Lung microvascular endothelial cell (primary cell): ENCODE measurements around the gene LIPC. TPM values are rescaled to one million over a fixed set of nuclear protein-coding genes. Genes with fewer than 3 reads are reported as not detected.

Experiments
- DNase-seq, 2 donors: peaks; one replicate each; pipeline versions ENCODE4 v3.0.0 to v3.0.0-alpha.2; 2010; ENCODE audit warnings: low read depth in 2 of 2
- total RNA-seq: library from RNA; depleted of rRNA; stranded (reverse); fragments of >200 nt; gene quantifications from 2 replicates; pipeline ENCODE4 v1.2.1, GENCODE V29; 2014

The LIPC gene
- total RNA-seq, 1 donor from 2014 or later, result not detected

GRCh38 chr15:58474741-58475323 is 43.0 kb downstream of the LIPC start:
- DNase-seq, result no peak

- DNase-seq, result peak; percentile 62 to 93
Measured at GRCh38 chr15:58475573-58476524, 44.1 kb downstream of the LIPC start.

- peak in 1 of 2 donors; percentile 26 for DNase-seq
Measured at GRCh38 chr15:58476525-58477162, 44.9 kb downstream of the LIPC start.

GRCh38 chr15:58477170-58477569 is 45.4 kb downstream of the LIPC start:
- DNase-seq, result peak in 1 of 2 donors; percentile 79

- DNase-seq, result no peak
Measured at GRCh38 chr15:58478035-58478434, 46.2 kb downstream of the LIPC start.

GRCh38 chr15:58478579-58478978 is 46.8 kb downstream of the LIPC start:
- DNase-seq, result no peak

GRCh38 chr15:58479941-58480340 is 48.1 kb downstream of the LIPC start:
- DNase-seq, result no peak

GRCh38 chr15:58483376-58483775 is 51.6 kb downstream of the LIPC start:
- DNase-seq, result no peak

- no peak for DNase-seq
Measured at GRCh38 chr15:58484791-58485600, 53.2 kb downstream of the LIPC start.

GRCh38 chr15:58486062-58486461 is 54.3 kb downstream of the LIPC start:
- no peak for DNase-seq

GRCh38 chr15:58486564-58486963 is 54.8 kb downstream of the LIPC start:
- no peak for DNase-seq

GRCh38 chr15:58487041-58487723 is 55.4 kb downstream of the LIPC start:
- no peak for DNase-seq

- no peak for DNase-seq
Measured at GRCh38 chr15:58487724-58488120, 55.9 kb downstream of the LIPC start.

- DNase-seq, result no peak
Measured at GRCh38 chr15:58489289-58490085, 57.7 kb downstream of the LIPC start.

GRCh38 chr15:58490086-58490887 is 58.5 kb downstream of the LIPC start:
- DNase-seq, result no peak

- peak in 1 of 2 donors; percentile 45 for DNase-seq
Measured at GRCh38 chr15:58490888-58491473, 59.2 kb downstream of the LIPC start.

- DNase-seq, result no peak
Measured at GRCh38 chr15:58491499-58492202, 59.9 kb downstream of the LIPC start.
